Measurements from ENCODE around the gene TBC1D22A. TPM values are rescaled to one million over a fixed set of nuclear protein-coding genes. Genes with fewer than 3 reads are reported as not detected.

Gene TBC1D22A
- total RNA-seq, 1 experiment from 2014 or later: 32.6 TPM

DNA sequence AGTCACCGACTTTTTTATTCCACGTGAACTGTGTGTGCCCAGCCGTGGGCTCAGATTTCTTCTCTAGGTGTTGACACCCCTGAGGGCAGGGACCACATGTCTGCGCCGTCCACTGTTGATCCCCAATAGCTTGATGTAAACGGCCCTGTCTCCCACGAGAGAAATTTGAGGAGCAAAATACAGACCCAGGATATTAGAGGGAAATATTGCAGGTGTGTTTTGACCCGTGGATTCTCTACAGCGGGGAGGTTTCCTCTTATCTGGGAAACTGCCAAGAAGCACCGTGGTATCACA, 437.5 kb downstream of the TBC1D22A start:
- Histone ChIP-seq H3K4me3 (ENCODE audit: low read depth, low read length) (no peak overlapping the region), H3K36me3 (ENCODE audit: control insufficient read depth, insufficient read depth, low read length) (no peaks in the 10 kb centered on the region), H3K4me1 (no peaks in the 10 kb centered on the region), H3K9me3 (no peaks in the 10 kb centered on the region), H3K27me3 (replicated peaks; ENCODE audit: control insufficient read depth, insufficient read depth, low read length) (no peaks in the 10 kb centered on the region)
- no peaks in the 10 kb centered on the region for H3K9me3 Mint-ChIP-seq (ENCODE audit: unreplicated experiment)
- intact Hi-C loops (cut with micrococcal nuclease; ENCODE audit: unreplicated experiment): no loop called here
- BruUV-seq (replicated peaks): no TSS peak
- H3K4me3 Mint-ChIP-seq (ENCODE audit: unreplicated experiment): no peak overlapping the region
- H3K27me3 Mint-ChIP-seq (ENCODE audit: insufficient read depth, unreplicated experiment): peaks cover 6% of the 10 kb centered on the region
- no peak overlapping the region for H3K27ac Mint-ChIP-seq (ENCODE audit: unreplicated experiment)
- ChIA-PET POLR2A (interaction anchor here (0.6 kb wide), 1 partner anchor 13 kb away, joined by 7 read pairs; no protein-coding TSS in a partner anchor), CTCF (interaction anchor here (0.6 kb wide), 1 partner anchor 86 kb away, joined by 3 read pairs; no protein-coding TSS in a partner anchor)
- DNase-seq: no peak
- TF ChIP-seq, protein P1, sequence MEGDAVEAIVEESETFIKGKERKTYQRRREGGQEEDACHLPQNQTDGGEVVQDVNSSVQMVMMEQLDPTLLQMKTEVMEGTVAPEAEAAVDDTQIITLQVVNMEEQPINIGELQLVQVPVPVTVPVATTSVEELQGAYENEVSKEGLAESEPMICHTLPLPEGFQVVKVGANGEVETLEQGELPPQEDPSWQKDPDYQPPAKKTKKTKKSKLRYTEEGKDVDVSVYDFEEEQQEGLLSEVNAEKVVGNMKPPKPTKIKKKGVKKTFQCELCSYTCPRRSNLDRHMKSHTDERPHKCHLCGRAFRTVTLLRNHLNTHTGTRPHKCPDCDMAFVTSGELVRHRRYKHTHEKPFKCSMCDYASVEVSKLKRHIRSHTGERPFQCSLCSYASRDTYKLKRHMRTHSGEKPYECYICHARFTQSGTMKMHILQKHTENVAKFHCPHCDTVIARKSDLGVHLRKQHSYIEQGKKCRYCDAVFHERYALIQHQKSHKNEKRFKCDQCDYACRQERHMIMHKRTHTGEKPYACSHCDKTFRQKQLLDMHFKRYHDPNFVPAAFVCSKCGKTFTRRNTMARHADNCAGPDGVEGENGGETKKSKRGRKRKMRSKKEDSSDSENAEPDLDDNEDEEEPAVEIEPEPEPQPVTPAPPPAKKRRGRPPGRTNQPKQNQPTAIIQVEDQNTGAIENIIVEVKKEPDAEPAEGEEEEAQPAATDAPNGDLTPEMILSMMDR (IDR thresholded peaks at IDR 0.05; ENCODE audit: insufficient read depth in 1 of 2, low read depth in 1 of 2, low read length in 1 of 2, severe bottlenecking in 1 of 2, unreplicated experiment in 1 of 2): no peak
- H3K36me3 Mint-ChIP-seq (ENCODE audit: insufficient read depth, unreplicated experiment): no peaks in the 10 kb centered on the region
- no peaks in the 10 kb centered on the region for H3K4me1 Mint-ChIP-seq (ENCODE audit: low read depth, unreplicated experiment)

DNA sequence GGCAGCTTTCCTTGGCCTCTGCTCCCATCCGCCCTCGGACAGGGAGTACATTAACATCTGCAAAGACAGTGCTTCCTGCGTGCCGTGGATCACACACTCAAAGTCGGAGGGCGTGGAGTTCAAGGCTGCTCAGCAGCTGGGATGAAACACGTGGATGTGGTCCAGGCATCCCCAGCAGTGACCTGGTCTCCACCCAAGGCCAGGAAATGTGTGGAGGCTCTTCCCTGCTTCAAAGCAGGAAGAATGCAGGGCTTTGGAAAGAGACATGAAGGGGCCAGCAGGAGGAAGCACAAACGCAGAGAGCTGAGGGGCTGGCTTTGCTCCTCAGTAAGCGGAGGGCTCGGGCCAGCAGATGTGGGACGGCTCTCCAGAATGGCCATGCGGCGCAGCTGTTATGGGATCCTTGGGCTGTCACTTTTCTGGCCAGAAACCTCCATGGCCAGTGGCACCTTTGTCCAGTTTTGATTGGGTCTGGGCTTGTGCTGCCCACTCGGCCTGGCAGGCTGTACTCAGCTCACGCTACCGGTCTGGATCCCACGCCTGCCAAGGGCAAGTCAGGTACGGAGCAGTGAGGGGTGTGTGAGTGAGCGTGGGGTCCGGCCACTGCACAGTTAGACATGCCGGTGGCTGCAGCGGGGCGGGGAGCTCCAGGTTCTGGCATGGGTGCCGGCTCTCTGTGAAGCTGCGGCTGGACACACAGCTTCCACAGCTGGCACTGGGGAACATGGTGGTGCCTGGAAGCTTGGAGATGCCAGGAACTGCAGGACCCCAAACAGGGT, 438.0 kb downstream of the TBC1D22A start:
- no peaks in the 10 kb centered on the region for H3K9me3 ChIP-seq
- H3K9me3 Mint-ChIP-seq (ENCODE audit: unreplicated experiment): no peaks in the 10 kb centered on the region

GRCh38 chr22:47201186-47201995, 438.9 kb downstream of the TBC1D22A start:
- Histone ChIP-seq H3K4me3 (ENCODE audit: low read depth, low read length) (no peak overlapping the region), H3K27me3 (replicated peaks; ENCODE audit: control insufficient read depth, insufficient read depth, low read length) (no peaks in the 10 kb centered on the region), H3K9me3 (no peaks in the 10 kb centered on the region), H3K36me3 (ENCODE audit: control insufficient read depth, insufficient read depth, low read length) (no peaks in the 10 kb centered on the region), H3K4me1 (no peaks in the 10 kb centered on the region)
- TF ChIP-seq, protein P1 (IDR thresholded peaks at IDR 0.05; ENCODE audit: insufficient read depth in 1 of 2, low read depth in 1 of 2, low read length in 1 of 2, severe bottlenecking in 1 of 2, unreplicated experiment in 1 of 2): no peak
- DNase-seq: no peak
- intact Hi-C loops (cut with micrococcal nuclease; ENCODE audit: unreplicated experiment): no loop called here
- no TSS peak for BruUV-seq (replicated peaks)
- ChIA-PET CTCF (no interaction called here), POLR2A (no interaction called here)
- H3K9me3 Mint-ChIP-seq (ENCODE audit: unreplicated experiment): no peaks in the 10 kb centered on the region
- H3K27me3 Mint-ChIP-seq (ENCODE audit: insufficient read depth, unreplicated experiment): peaks cover 6% of the 10 kb centered on the region
- peaks cover 7% of the 10 kb centered on the region for H3K36me3 Mint-ChIP-seq (ENCODE audit: insufficient read depth, unreplicated experiment)
- H3K4me3 Mint-ChIP-seq (ENCODE audit: unreplicated experiment): no peak overlapping the region
- H3K4me1 Mint-ChIP-seq (ENCODE audit: low read depth, unreplicated experiment): no peaks in the 10 kb centered on the region
- H3K27ac Mint-ChIP-seq (ENCODE audit: unreplicated experiment): no peak overlapping the region

More for the DNA sequence above, 438.0 kb downstream of the TBC1D22A start:
- Histone ChIP-seq H3K27me3 (replicated peaks; ENCODE audit: control insufficient read depth, insufficient read depth, low read length) (no peaks in the 10 kb centered on the region), H3K36me3 (ENCODE audit: control insufficient read depth, insufficient read depth, low read length) (no peaks in the 10 kb centered on the region), H3K4me3 (ENCODE audit: low read depth, low read length) (no peak overlapping the region), H3K4me1 (no peaks in the 10 kb centered on the region)
- no peak overlapping the region for H3K27ac Mint-ChIP-seq (ENCODE audit: unreplicated experiment)
- DNase-seq: no peak
- peaks cover 6% of the 10 kb centered on the region for H3K27me3 Mint-ChIP-seq (ENCODE audit: insufficient read depth, unreplicated experiment)
- intact Hi-C loops (cut with micrococcal nuclease; ENCODE audit: unreplicated experiment): no loop called here
- H3K36me3 Mint-ChIP-seq (ENCODE audit: insufficient read depth, unreplicated experiment): peaks cover 4% of the 10 kb centered on the region
- TF ChIP-seq, protein P1 (IDR thresholded peaks at IDR 0.05; ENCODE audit: insufficient read depth in 1 of 2, low read depth in 1 of 2, low read length in 1 of 2, severe bottlenecking in 1 of 2, unreplicated experiment in 1 of 2): no peak
- H3K4me1 Mint-ChIP-seq (ENCODE audit: low read depth, unreplicated experiment): no peaks in the 10 kb centered on the region
- ChIA-PET POLR2A (no interaction called here), CTCF (no interaction called here)
- H3K4me3 Mint-ChIP-seq (ENCODE audit: unreplicated experiment): no peak overlapping the region
- BruUV-seq (replicated peaks): no TSS peak
